Pancreas (tissue), 10 donors: ENCODE measurements around the gene ANTKMT. TPM values are rescaled to one million over a fixed set of nuclear protein-coding genes. Genes with fewer than 3 reads are reported as not detected.

Experiments
- ATAC-seq, 4 donors: fragments of 200-7000 bp; cut with Tn5 transposase; one replicate each; pipeline versions ENCODE4 v1.8.0 to v1.9.1; 2020; ENCODE audit warnings: mild to moderate bottlenecking in 4 of 4, moderate library complexity in 4 of 4
- DNase-seq, 6 donors: peaks; one replicate each; pipeline ENCODE4 v3.0.0-alpha.2; 2020
- FAIRE-seq: peaks from 2 replicates; lab custom pipeline; 2012; peaks lifted over from hg19 to GRCh38; lab: Jason Lieb, UNC
- H3K27ac ChIP-seq, 4 donors: fragments of 200-600 bp; sonication (generic); 1 replicate in 3 of 4; 2 replicates in 1 of 4; pipeline versions ENCODE4 v1.5.0 to v1.8.0; 2020
- H3K27me3 ChIP-seq, 4 donors: fragments of 200-600 bp; one replicate each; pipeline ENCODE4 v1.8.0; 2021
- H3K36me3 ChIP-seq, 3 donors: fragments of 200-600 bp; sonication (generic) in 1 of 3; one replicate each; pipeline versions ENCODE4 v1.5.0 to v1.8.0; 2020 to 2021
- H3K4me1 ChIP-seq, 3 donors: fragments of 200-600 bp; one replicate each; pipeline ENCODE4 v1.8.0; 2021
- H3K4me3 ChIP-seq, 4 donors: fragments of 200-600 bp; sonication (generic) in 2 of 4; one replicate each; pipeline versions ENCODE4 v1.5.0 to v1.8.0; 2020 to 2021
- H3K9me3 ChIP-seq, 4 donors: fragments of 200-600 bp; one replicate each; pipeline ENCODE4 v1.8.0; 2021
- CTCF ChIP-seq, 4 donors: fragments of 200-600 bp; sonication (generic) in 3 of 4; IDR thresholded peaks; one replicate each; pipeline versions ENCODE4 v1.5.0 to v1.8.0; 2021; ENCODE audit warnings: antibody characterized with exemption in 4 of 4
- WGBS, 2 donors: extraction: QIAGEN DNeasy Blood & Tissue Kit; methylation state at CpG; one replicate each; pipeline ENCODE4 v1.1.7; 2013; 5-methylcytosine and 5-hydroxymethylcytosine counted together
- intact Hi-C, 3 donors: fragments of 100-400 bp; cut with DNase I; formaldehyde crosslinking; loops; one replicate each; pipeline versions ENCODE4 v1.11.1 to v1.14.2; 2022
- polyA plus RNA-seq, 2 donors: library from polyadenylated mRNA; stranded (reverse); fragments of 200-250 nt; gene quantifications; one replicate each; pipeline ENCODE4 v1.2.3, GENCODE V29; 2013
- total RNA-seq, 6 donors: library from RNA; stranded (reverse); fragmentation: NEBNext Ultra II Directional in 4 of 6; extraction: Animal tissue kit (Norgen Biotek cat#: 25700) in 4 of 6; gene quantifications; one replicate each; pipeline versions ENCODE4 v1.2.1 to v1.2.4, GENCODE V29; 2021 to 2023
- donor health status: healthy with polysubstance abuse.
- donor health status: DM: no; HTN: no; CAD: no; lungs with moderate emphysema.
- donor health status: DM: no; HTN: no; CAD: no.
- donor health status: control.
- donor health status: control.
- donor health status: Bipolar disorder and iron deficiency.
- donor health status: DM: yes; HTN: yes; CAD: no.
- donor health status: DM: no; HTN: no; CAD: no.
- donor health status: DM: no; HTN: no; CAD: no.
- donor health status: DM: yes; HTN: yes; CAD: no.

The ANTKMT gene
- total and polyA plus RNA-seq, 8 donors, result 12.2 to 41.7 (median 22.1) TPM

- FAIRE-seq (no peak), ATAC-seq (no peak), DNase-seq (no peak)
- Histone ChIP-seq H3K27me3 (no peaks in the 10 kb centered on the region), H3K9me3 (no peaks in the 10 kb centered on the region), H3K36me3 (peaks cover 0 to 17% (median 15%) of the 10 kb centered on the region in 3 donors), H3K27ac (no peak overlapping the region), H3K4me3 (no peak overlapping the region), H3K4me1 (peaks cover 5 to 7% (median 6%) of the 10 kb centered on the region in 3 donors)
- intact Hi-C loops, result no loop called here
- no peak for TF ChIP-seq CTCF (IDR thresholded peaks at IDR 0.05)
- WGBS, 2 donors, result 88 to 92% methylated on average over 18 to 21 of the region's 21 CpGs
Measured at GRCh38 chr16:676565-676902, 44.4 kb upstream of the ANTKMT start.

GRCh38 chr16:676913-677312 lies 44.0 kb upstream of the ANTKMT start:
- FAIRE-seq (no peak), DNase-seq (peak in 2 of 6 donors; percentile 33 to 84), ATAC-seq (no peak)
- no peak overlapping the region for H3K27ac ChIP-seq
- H3K4me1 ChIP-seq, result peaks cover 9 to 11% (median 9%) of the 10 kb centered on the region in 3 donors
- intact Hi-C loops, result no loop called here
- WGBS, 2 donors, result 76 to 82% methylated on average over 23 of the region's 23 CpGs
- no peaks in the 10 kb centered on the region for H3K27me3 ChIP-seq
- H3K4me3 ChIP-seq, result no peak overlapping the region
- TF ChIP-seq CTCF (IDR thresholded peaks at IDR 0.05), result no peak
- H3K9me3 ChIP-seq, result no peaks in the 10 kb centered on the region
- peaks cover 0 to 19% (median 17%) of the 10 kb centered on the region in 3 donors for H3K36me3 ChIP-seq

GRCh38 chr16:677316-678190 lies 43.4 kb upstream of the ANTKMT start:
- intact Hi-C loops, result no loop called here
- Histone ChIP-seq H3K4me3 (no peak overlapping the region), H3K27me3 (no peaks in the 10 kb centered on the region), H3K9me3 (no peaks in the 10 kb centered on the region), H3K4me1 (peaks cover 9 to 13% (median 12%) of the 10 kb centered on the region in 3 donors), H3K27ac (no peak overlapping the region), H3K36me3 (peaks cover 0 to 19% (median 17%) of the 10 kb centered on the region in 3 donors)
- no peak for FAIRE-seq
- ATAC-seq, result no peak
- no peak for TF ChIP-seq CTCF (IDR thresholded peaks at IDR 0.05)
- DNase-seq, result peak in 2 of 6 donors; percentile 39 to 87
- WGBS, 2 donors, result 77 to 78% methylated on average over 49 to 57 of the region's 57 CpGs

GRCh38 chr16:678209-678857 lies 42.6 kb upstream of the ANTKMT start:
- Histone ChIP-seq H3K36me3 (peaks cover 0 to 15% (median 13%) of the 10 kb centered on the region in 3 donors), H3K27me3 (no peaks in the 10 kb centered on the region), H3K4me1 (peaks cover 9 to 19% (median 17%) of the 10 kb centered on the region in 3 donors), H3K4me3 (no peak overlapping the region), H3K9me3 (no peaks in the 10 kb centered on the region), H3K27ac (peak overlapping the region in 1 of 4 donors; percentile 74)
- ATAC-seq, result no peak
- intact Hi-C loops, result no loop called here
- no peak for TF ChIP-seq CTCF (IDR thresholded peaks at IDR 0.05)
- 72 to 75% methylated on average over 19 to 21 of the region's 21 CpGs for WGBS, 2 donors
- peak in 2 of 6 donors; percentile 55 to 85 for DNase-seq
- FAIRE-seq, result no peak
